A673 (cell line): ENCODE measurements around the gene NAE1. TPM values are rescaled to one million over a fixed set of nuclear protein-coding genes. Genes with fewer than 3 reads are reported as not detected.

Experiments
- BruUV-seq: library from RNA; stranded (reverse); fragments of 400-500 nt; replicated peaks from 2 replicates; lab custom pipeline; 2021; lab: Mats Ljungman, UMichigan
- CTCF ChIA-PET: fragments of 300-600 bp; sonication (Branson Sonifier 250); formaldehyde crosslinking; loops from one replicate; lab custom pipeline; 2022; ENCODE audit warnings: antibody characterized with exemption; lab: Charles Lee
- POLR2A ChIA-PET: fragments of 300-600 bp; sonication (Branson Sonifier 250); formaldehyde crosslinking; loops from one replicate; lab custom pipeline; 2022; ENCODE audit warnings: antibody characterized with exemption; ENCODE audit not compliant: low non-redundant PET; lab: Charles Lee
- DNase-seq: peaks from one replicate; pipeline ENCODE4 v3.0.0-alpha.2; 2015; ENCODE audit warnings: low spot score
- H3K27ac ChIP-seq: fragments of 200-600 bp; sonication (generic); 2 replicates; pipeline ENCODE4 v1.5.1; 2016; ENCODE audit warnings: mixed run types, low read depth, mild to moderate bottlenecking, mixed read lengths, antibody characterized with exemption, low read length; ENCODE audit not compliant: poor library complexity, severe bottlenecking
- H3K27me3 ChIP-seq: fragments of 200-600 bp; sonication (generic); replicated peaks from 2 replicates; pipeline ENCODE4 v1.6.1; 2017; ENCODE audit warnings: mixed run types, low read depth, mild to moderate bottlenecking, mixed read lengths, antibody characterized with exemption, low read length; ENCODE audit not compliant: insufficient read depth, poor library complexity
- H3K36me3 ChIP-seq: fragments of 200-600 bp; sonication (generic); 2 replicates; pipeline ENCODE4 v1.6.1; 2016; ENCODE audit warnings: mixed run types, mild to moderate bottlenecking, mixed read lengths, antibody characterized with exemption, low read length; ENCODE audit not compliant: insufficient read depth, poor library complexity, severe bottlenecking
- H3K4me1 ChIP-seq: fragments of 200-600 bp; sonication (generic); 2 replicates; pipeline ENCODE4 v1.6.1; 2017; ENCODE audit warnings: mixed run types, mild to moderate bottlenecking, mixed read lengths, antibody characterized with exemption, low read length; ENCODE audit not compliant: insufficient read depth, poor library complexity, severe bottlenecking
- H3K4me3 ChIP-seq: fragments of 200-600 bp; sonication (generic); 2 replicates; pipeline ENCODE4 v1.5.1; 2016; ENCODE audit warnings: low read depth, mixed run types, mild to moderate bottlenecking, mixed read lengths, low read length; ENCODE audit not compliant: poor library complexity, severe bottlenecking
- H3K9me3 ChIP-seq: fragments of 200-600 bp; sonication (generic); 2 replicates; pipeline ENCODE4 v1.6.1; 2016; ENCODE audit warnings: mixed run types, low read depth, mild to moderate bottlenecking, mixed read lengths, antibody characterized with exemption, low read length; ENCODE audit not compliant: poor library complexity, severe bottlenecking
- CTCF ChIP-seq: fragments of 300-800, 200-600 bp; sonication (generic); conservative IDR thresholded peaks from 2 replicates; pipeline ENCODE4 v1.5.1; 2017; ENCODE audit warnings: low read depth, mild to moderate bottlenecking, antibody characterized with exemption, low read length, moderate library complexity, mixed read lengths
- EZH2 ChIP-seq: fragments of 200-600 bp; sonication (generic); IDR thresholded peaks from 2 replicates; pipeline ENCODE4 v1.6.1; 2017; ENCODE audit warnings: borderline replicate concordance, low read depth, mild to moderate bottlenecking, mixed read lengths, antibody characterized with exemption, low read length; ENCODE audit not compliant: poor library complexity, severe bottlenecking
- intact Hi-C: fragments of 100-400 bp; cut with micrococcal nuclease; formaldehyde crosslinking; loops from one replicate; pipeline ENCODE4 v1.10.0; 2022; ENCODE audit not compliant: unreplicated experiment
- total RNA-seq: library from RNA; stranded (reverse); gene quantifications from 2 replicates; pipeline ENCODE4 v1.2.3, GENCODE V29; 2021

The NAE1 gene
- total RNA-seq, 1 experiment from 2014 or later, result 172 TPM

DNA sequence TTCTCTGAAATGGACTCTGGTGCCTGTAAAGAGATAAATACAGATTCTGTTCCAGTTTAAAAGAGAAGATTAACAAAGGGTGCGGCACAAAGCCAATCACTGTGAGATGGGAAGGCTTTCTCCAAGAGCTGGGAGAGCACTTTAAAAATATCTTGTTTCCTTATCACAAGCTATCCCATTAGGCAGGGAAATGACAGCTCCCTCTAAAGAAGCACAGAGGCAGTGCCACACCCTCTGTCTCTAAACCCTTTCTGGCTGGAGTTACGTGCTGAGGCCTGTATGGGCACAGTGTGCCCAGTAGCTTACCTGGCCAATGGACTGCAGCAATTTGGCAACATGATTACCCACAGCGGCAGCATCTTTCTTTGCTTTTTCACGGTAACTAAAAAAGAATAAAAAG lies 20.4 kb downstream of the NAE1 start:
- no TSS peak for BruUV-seq
- intact Hi-C loops, result no loop called here
- no peaks in the 10 kb centered on the region for H3K4me1 ChIP-seq
- POLR2A ChIA-PET, result no interaction called here
- no peak overlapping the region for H3K27ac ChIP-seq
- no peaks in the 10 kb centered on the region for H3K27me3 ChIP-seq
- CTCF ChIA-PET, result no interaction called here
- H3K4me3 ChIP-seq, result no peak overlapping the region
- TF ChIP-seq CTCF (no peak), EZH2 (no peak)
- no peak for DNase-seq
- H3K9me3 ChIP-seq, result no peaks in the 10 kb centered on the region
- peaks cover 72% of the 10 kb centered on the region for H3K36me3 ChIP-seq

GRCh38 chr16:66809765-66810164 lies 21.0 kb downstream of the NAE1 start:
- H3K4me1 ChIP-seq, result no peaks in the 10 kb centered on the region
- no peak for DNase-seq
- TF ChIP-seq CTCF (no peak), EZH2 (no peak)
- BruUV-seq, result TSS peak; percentile 4
- H3K36me3 ChIP-seq, result peaks cover 72% of the 10 kb centered on the region
- ChIA-PET CTCF (no interaction called here), POLR2A (no interaction called here)
- no peak overlapping the region for H3K4me3 ChIP-seq
- no peak overlapping the region for H3K27ac ChIP-seq
- H3K9me3 ChIP-seq, result no peaks in the 10 kb centered on the region
- intact Hi-C loops, result no loop called here
- H3K27me3 ChIP-seq, result no peaks in the 10 kb centered on the region

DNA sequence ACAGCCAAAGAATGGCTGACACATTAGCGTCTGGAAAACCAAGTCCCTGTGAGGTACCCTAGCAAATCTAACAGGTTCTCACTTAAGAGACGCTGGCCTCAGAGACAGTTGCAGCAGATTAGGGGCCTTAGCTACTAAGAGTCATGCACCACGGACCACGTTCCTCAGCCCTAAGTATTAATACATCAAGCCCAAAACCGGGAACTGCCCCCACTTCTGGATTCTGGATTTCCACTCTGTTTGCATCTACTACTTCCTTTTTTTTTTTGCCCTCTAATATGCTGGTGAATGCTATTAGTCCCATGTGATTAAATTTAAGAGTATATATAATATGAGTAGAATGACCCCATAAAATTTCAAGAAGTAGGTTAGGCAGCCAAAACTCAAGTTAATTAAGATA lies 28.6 kb downstream of the NAE1 start:
- TF ChIP-seq EZH2, result no peak
- no peak for TF ChIP-seq CTCF
- Histone ChIP-seq H3K9me3 (no peaks in the 10 kb centered on the region), H3K36me3 (peaks cover 45% of the 10 kb centered on the region), H3K4me3 (no peak overlapping the region), H3K27ac (no peak overlapping the region), H3K4me1 (no peaks in the 10 kb centered on the region), H3K27me3 (no peaks in the 10 kb centered on the region)
- intact Hi-C loops, result no loop called here
- BruUV-seq, result no TSS peak
- ChIA-PET CTCF (no interaction called here), POLR2A (no interaction called here)
- no peak for DNase-seq
